Urinary bladder (tissue), 4 donors: ENCODE measurements around the gene HOXA5. TPM values are rescaled to one million over a fixed set of nuclear protein-coding genes. Genes with fewer than 3 reads are reported as not detected.

Experiments used
- DNase-seq: peaks from one replicate; pipeline ENCODE4 v3.0.0-alpha.2; 2015; ENCODE audit errors: extremely low spot score
- H3K27ac ChIP-seq: one replicate; pipeline ENCODE4 v1.5.1; 2013; ENCODE audit warnings: low read depth, mild to moderate bottlenecking, moderate library complexity
- H3K36me3 ChIP-seq: one replicate; pipeline ENCODE4 v1.6.1; 2013; ENCODE audit warnings: mild to moderate bottlenecking, moderate library complexity; ENCODE audit not compliant: insufficient read depth
- H3K4me1 ChIP-seq: one replicate; pipeline ENCODE4 v1.6.1; 2013; ENCODE audit warnings: mild to moderate bottlenecking, moderate library complexity; ENCODE audit not compliant: insufficient read depth
- H3K4me3 ChIP-seq: one replicate; pipeline ENCODE4 v1.5.1; 2013; ENCODE audit warnings: low read depth, low read length
- WGBS: extraction: QIAGEN DNeasy Blood & Tissue Kit; methylation state at CpG from one replicate; pipeline ENCODE4 v1.1.7; 2013; 5-methylcytosine and 5-hydroxymethylcytosine counted together
- polyA plus RNA-seq: library from polyadenylated mRNA; stranded (reverse); fragments of 200-250 nt; gene quantifications from one replicate; pipeline ENCODE4 v1.2.3, GENCODE V29; 2013
- total RNA-seq: library from RNA; depleted of rRNA; stranded (reverse); fragments of >200 nt; gene quantifications from one replicate; pipeline ENCODE4 v1.2.3, GENCODE V29; 2014
- donor health status: healthy with polysubstance abuse.
- donor health status: healthy.

Gene HOXA5
- total and polyA plus RNA-seq, 2 donors = 9.9 to 12.5 TPM

GRCh38 chr7:27116962-27117886, 26.3 kb downstream of the HOXA5 start:
- DNase-seq = no peak
- Histone ChIP-seq H3K4me1 (no peaks in the 10 kb centered on the region), H3K4me3 (peak overlapping the region; percentile 39), H3K36me3 (no peaks in the 10 kb centered on the region), H3K27ac (peak overlapping the region; percentile 44)
- WGBS = 47% methylated on average over 12 of the region's 12 CpGs

- DNase-seq = no peak
- WGBS = 55% methylated on average over 20 of the region's 20 CpGs
- Histone ChIP-seq H3K27ac (peak overlapping the region; percentile 75), H3K36me3 (no peaks in the 10 kb centered on the region), H3K4me1 (no peaks in the 10 kb centered on the region), H3K4me3 (peak overlapping the region; percentile 39)
These were observed 27.2 kb downstream of the HOXA5 start for GRCh38 chr7:27116031-27116961.

GRCh38 chr7:27115221-27116026, 28.1 kb downstream of the HOXA5 start:
- no peaks in the 10 kb centered on the region for H3K4me1 ChIP-seq
- H3K4me3 ChIP-seq = peak overlapping the region; percentile 39
- peak; percentile 86 for DNase-seq
- H3K36me3 ChIP-seq = no peaks in the 10 kb centered on the region
- 32% methylated on average over 45 of the region's 45 CpGs for WGBS
- peak overlapping the region; percentile 64 for H3K27ac ChIP-seq

- H3K36me3 ChIP-seq = no peaks in the 10 kb centered on the region
- peaks cover 2% of the 10 kb centered on the region for H3K4me1 ChIP-seq
- H3K4me3 ChIP-seq = peak overlapping the region; percentile 39
- no peak for DNase-seq
- H3K27ac ChIP-seq = no peak overlapping the region
- 43% methylated on average over 6 of the region's 6 CpGs for WGBS
These were observed 28.6 kb downstream of the HOXA5 start for GRCh38 chr7:27114881-27115220.

GRCh38 chr7:27113991-27114769, 29.3 kb downstream of the HOXA5 start:
- 21% methylated on average over 26 of the region's 26 CpGs for WGBS

GRCh38 chr7:27112955-27113949, 30.2 kb downstream of the HOXA5 start:
- Histone ChIP-seq H3K27ac (peak overlapping the region; percentile 97), H3K4me3 (peak overlapping the region; percentile 61), H3K36me3 (no peaks in the 10 kb centered on the region), H3K4me1 (peaks cover 2% of the 10 kb centered on the region)
- peak; percentile 80 for DNase-seq
- WGBS = 12% methylated on average over 56 of the region's 57 CpGs

More at GRCh38 chr7:27113991-27114769, 29.3 kb downstream of the HOXA5 start:
- no peak for DNase-seq
- no peaks in the 10 kb centered on the region for H3K36me3 ChIP-seq
- H3K4me1 ChIP-seq = peaks cover 2% of the 10 kb centered on the region
- peak overlapping the region; percentile 39 for H3K27ac ChIP-seq
- H3K4me3 ChIP-seq = peak overlapping the region; percentile 61

- Histone ChIP-seq H3K4me1 (peaks cover 2% of the 10 kb centered on the region), H3K36me3 (no peaks in the 10 kb centered on the region)
These were observed 31.1 kb downstream of the HOXA5 start for GRCh38 chr7:27112361-27112760.

GRCh38 chr7:27111751-27112277, 31.7 kb downstream of the HOXA5 start:
- WGBS = 35% methylated on average over 4 of the region's 4 CpGs
- Histone ChIP-seq H3K4me1 (peaks cover 2% of the 10 kb centered on the region), H3K36me3 (no peaks in the 10 kb centered on the region), H3K27ac (no peak overlapping the region), H3K4me3 (no peak overlapping the region)
- no peak for DNase-seq

More at GRCh38 chr7:27112361-27112760, 31.1 kb downstream of the HOXA5 start:
- H3K27ac ChIP-seq = no peak overlapping the region
- no peak for DNase-seq
- H3K4me3 ChIP-seq = no peak overlapping the region
- 54% methylated on average over 4 of the region's 4 CpGs for WGBS

- 40% methylated on average over 6 of the region's 6 CpGs for WGBS
These were observed 32.3 kb downstream of the HOXA5 start for GRCh38 chr7:27111042-27111750.

GRCh38 chr7:27110186-27111031, 33.1 kb downstream of the HOXA5 start:
- Histone ChIP-seq H3K36me3 (no peaks in the 10 kb centered on the region), H3K4me1 (peaks cover 2% of the 10 kb centered on the region), H3K4me3 (peak overlapping the region; percentile 2), H3K27ac (peak overlapping the region; percentile 53)
- no peak for DNase-seq
- 40% methylated on average over 66 of the region's 66 CpGs for WGBS

More at GRCh38 chr7:27111042-27111750, 32.3 kb downstream of the HOXA5 start:
- DNase-seq = no peak
- Histone ChIP-seq H3K27ac (peak overlapping the region; percentile 53), H3K4me1 (peaks cover 2% of the 10 kb centered on the region), H3K36me3 (no peaks in the 10 kb centered on the region), H3K4me3 (no peak overlapping the region)
